ENCODE data around the gene S1PR1. TPM values are rescaled to one million over a fixed set of nuclear protein-coding genes. Genes with fewer than 3 reads are reported as not detected.

The S1PR1 gene
- polyA plus RNA-seq, 3 donors: 16.8 to 20.0 (median 18.8) TPM

- no peak for DNase-seq (ENCODE audit: extremely low read depth in 1 of 11, low read depth in 9 of 11, low spot score in 4 of 11)
Measured at GRCh38 chr1:101262060-101262459, 25.2 kb downstream of the S1PR1 start.

GRCh38 chr1:101262630-101263348 lies 26.0 kb downstream of the S1PR1 start:
- DNase-seq (ENCODE audit: extremely low read depth in 1 of 11, low read depth in 9 of 11, low spot score in 4 of 11): no peak

GRCh38 chr1:101264697-101265096 lies 27.9 kb downstream of the S1PR1 start:
- no peak for DNase-seq (ENCODE audit: extremely low read depth in 1 of 11, low read depth in 9 of 11, low spot score in 4 of 11)

GRCh38 chr1:101265684-101266083 lies 28.9 kb downstream of the S1PR1 start:
- no peak for DNase-seq (ENCODE audit: extremely low read depth in 1 of 11, low read depth in 9 of 11, low spot score in 4 of 11)

GRCh38 chr1:101267082-101267481 lies 30.3 kb downstream of the S1PR1 start:
- no peak for DNase-seq (ENCODE audit: extremely low read depth in 1 of 11, low read depth in 9 of 11, low spot score in 4 of 11)

DNA sequence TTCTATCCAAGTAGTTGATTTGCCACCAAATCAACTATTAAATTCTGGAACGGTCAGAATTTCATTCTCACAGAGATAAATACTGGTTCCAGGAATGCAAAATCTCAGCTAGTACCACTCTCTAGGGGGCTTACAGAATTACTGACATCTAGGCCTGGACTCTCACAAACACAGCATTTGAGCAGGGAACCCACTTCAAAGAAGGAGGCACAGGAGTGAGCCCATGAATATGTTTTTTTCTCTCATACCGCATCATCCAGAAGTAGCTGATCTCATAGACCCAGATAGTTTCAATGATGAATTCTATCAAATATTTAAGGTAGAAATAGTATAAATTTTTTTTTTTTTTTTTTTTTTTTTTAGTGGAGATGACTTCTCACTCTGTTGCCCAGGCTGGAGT lies 32.1 kb downstream of the S1PR1 start:
- DNase-seq (ENCODE audit: extremely low read depth in 1 of 11, low read depth in 9 of 11, low spot score in 4 of 11): no peak

- no peak for DNase-seq (ENCODE audit: extremely low read depth in 1 of 11, low read depth in 9 of 11, low spot score in 4 of 11)
Measured at GRCh38 chr1:101275672-101276071, 38.9 kb downstream of the S1PR1 start.

DNA sequence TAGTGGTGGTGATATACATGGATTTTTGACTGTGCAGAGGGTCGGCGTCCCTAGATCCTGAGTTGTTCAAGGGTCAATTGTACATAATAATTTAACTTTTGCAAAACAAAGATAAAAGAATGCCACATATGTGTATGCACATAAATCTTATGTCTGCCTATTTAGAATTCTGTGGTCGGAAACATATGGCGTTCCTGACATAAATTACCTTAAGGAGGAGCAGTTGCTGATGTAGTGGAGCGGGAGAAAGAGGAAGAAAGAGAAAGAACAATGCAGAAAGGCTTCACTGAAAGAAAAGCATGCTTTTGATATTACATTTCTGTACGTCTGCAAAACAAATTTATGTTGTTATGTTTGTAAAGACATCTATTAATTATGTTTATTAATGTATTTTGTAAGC lies 40.0 kb downstream of the S1PR1 start:
- no peak for DNase-seq (ENCODE audit: extremely low read depth in 1 of 11, low read depth in 9 of 11, low spot score in 4 of 11)

- DNase-seq (ENCODE audit: extremely low read depth in 1 of 11, low read depth in 9 of 11, low spot score in 4 of 11): no peak
Measured at GRCh38 chr1:101278238-101278637, 41.4 kb downstream of the S1PR1 start.

DNA sequence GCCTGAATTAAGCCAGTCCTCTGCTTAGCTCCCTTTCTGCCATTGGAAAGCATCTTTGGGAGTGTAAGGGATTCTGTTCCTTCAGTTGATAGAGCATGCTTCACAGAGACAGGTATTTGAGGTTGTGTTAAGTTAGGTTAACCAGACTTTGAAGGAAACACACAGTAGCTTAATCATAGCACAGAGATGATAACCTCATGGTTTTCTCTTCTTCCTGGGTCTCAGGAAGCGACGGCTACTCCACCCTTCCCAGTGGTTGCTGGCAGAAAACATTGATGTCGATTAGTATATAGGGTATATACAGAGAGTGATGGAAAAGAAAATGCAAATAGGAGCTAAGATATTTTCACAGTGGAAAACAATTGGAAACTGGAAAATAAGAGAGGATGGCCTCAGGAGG lies 42.0 kb downstream of the S1PR1 start:
- no peak for DNase-seq (ENCODE audit: extremely low read depth in 1 of 11, low read depth in 9 of 11, low spot score in 4 of 11)

GRCh38 chr1:101280049-101280592 lies 43.3 kb downstream of the S1PR1 start:
- no peak for DNase-seq (ENCODE audit: extremely low read depth in 1 of 11, low read depth in 9 of 11, low spot score in 4 of 11)

DNA sequence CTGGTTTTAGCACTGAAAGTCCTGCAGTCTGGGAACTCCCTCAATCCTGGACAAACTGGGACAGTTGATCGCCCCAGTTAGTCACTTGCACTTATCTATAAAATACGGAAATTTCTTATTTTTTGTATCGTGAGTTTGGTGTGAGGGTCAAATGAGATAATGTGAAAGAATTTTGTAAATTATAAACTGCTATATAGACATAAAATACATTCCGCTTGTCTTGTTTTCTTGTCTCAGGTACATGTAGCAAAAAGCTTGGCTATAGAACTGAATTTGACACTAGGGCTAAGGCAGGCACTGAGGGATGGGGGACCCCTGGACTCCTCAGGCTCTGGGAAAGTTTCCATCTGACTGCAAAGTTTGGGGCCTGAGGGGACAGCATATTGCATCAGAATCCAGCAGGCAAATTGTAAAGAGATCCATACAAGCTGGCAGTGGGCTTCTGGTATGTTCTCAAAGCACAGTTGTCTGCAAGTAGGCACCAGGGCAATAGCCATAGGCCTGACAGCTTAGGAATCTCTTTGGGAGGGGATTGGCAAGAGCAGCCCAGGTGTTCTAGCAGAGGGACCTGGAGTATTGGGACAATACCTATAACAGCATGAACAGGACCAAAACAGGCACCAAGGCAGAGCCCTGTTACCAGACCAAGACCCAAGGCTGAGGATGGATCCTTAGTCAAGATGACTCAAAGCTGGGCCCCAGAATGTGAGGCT lies 44.3 kb downstream of the S1PR1 start:
- DNase-seq (ENCODE audit: extremely low read depth in 1 of 11, low read depth in 9 of 11, low spot score in 4 of 11): no peak

- no peak for DNase-seq (ENCODE audit: extremely low read depth in 1 of 11, low read depth in 9 of 11, low spot score in 4 of 11)
Measured at GRCh38 chr1:101281751-101282150, 44.9 kb downstream of the S1PR1 start.

- DNase-seq (ENCODE audit: extremely low read depth in 1 of 11, low read depth in 9 of 11, low spot score in 4 of 11): no peak
Measured at GRCh38 chr1:101282314-101283038, 45.7 kb downstream of the S1PR1 start.

DNA sequence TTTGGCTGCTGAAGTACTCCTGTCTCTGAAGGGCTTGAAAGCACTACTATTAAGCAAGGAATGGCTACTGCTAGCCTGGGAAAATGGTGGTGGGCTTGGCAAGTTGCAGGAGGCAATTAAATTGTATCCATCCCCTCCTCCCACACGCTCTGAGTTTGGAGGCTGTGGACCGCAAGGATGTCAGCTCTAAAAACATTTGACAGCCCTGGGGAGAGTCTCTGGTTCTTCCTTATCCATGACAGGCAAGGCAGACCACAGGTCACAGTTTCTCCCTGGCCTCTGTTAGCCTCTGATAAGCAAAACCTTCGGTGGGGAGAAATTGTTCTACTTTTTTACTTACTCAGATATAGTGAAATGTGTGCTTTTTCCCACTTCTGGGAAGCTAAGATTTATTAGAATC lies 46.6 kb downstream of the S1PR1 start:
- no peak for DNase-seq (ENCODE audit: extremely low read depth in 1 of 11, low read depth in 9 of 11, low spot score in 4 of 11)

- DNase-seq (ENCODE audit: extremely low read depth in 1 of 11, low read depth in 9 of 11, low spot score in 4 of 11): no peak
Measured at GRCh38 chr1:101284021-101284420, 47.2 kb downstream of the S1PR1 start.

- no peak for DNase-seq (ENCODE audit: extremely low read depth in 1 of 11, low read depth in 9 of 11, low spot score in 4 of 11)
Measured at GRCh38 chr1:101284622-101285218, 47.9 kb downstream of the S1PR1 start.

DNA sequence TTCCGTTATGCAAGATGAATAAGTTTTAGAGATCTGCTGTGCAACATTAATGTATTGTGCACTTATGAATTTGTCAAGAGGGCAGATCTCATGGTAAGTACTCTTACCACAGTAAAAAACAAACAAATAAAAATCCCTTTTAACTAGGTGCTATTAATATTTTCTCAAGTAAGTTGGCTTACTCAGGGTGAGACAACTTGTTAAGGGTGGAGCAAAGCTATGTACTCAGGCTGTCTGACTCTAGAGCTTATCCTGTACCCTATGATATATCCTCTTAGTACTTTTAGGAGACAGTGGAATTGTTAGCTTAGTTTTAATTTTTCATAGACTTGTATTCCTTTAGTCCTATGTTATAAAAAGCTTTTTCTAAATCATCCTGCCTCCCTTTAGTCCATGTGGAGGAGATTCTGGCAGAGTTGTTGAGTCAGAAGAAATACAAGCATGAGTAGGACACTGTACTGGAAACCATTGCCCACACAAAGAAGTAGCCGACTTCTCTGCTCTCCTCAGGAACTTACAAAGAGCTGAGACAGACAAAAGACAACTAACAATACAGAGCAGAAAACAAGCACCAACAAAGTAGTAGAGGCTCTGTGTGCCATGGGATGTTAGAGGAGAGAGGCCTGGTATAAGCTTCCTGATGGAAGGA lies 49.2 kb downstream of the S1PR1 start:
- no peak for DNase-seq (ENCODE audit: extremely low read depth in 1 of 11, low read depth in 9 of 11, low spot score in 4 of 11)

GRCh38 chr1:101288491-101288944 lies 51.7 kb downstream of the S1PR1 start:
- DNase-seq (ENCODE audit: extremely low read depth in 1 of 11, low read depth in 9 of 11, low spot score in 4 of 11): peak; percentile 44 to 72 (median 64)
